Stimulated activated CD4-positive, alpha-beta T cell treated with anti-CD3 and anti-CD28 coated beads, Interleukin-1b, Interleukin-23, amount 100 ng/mL, for 48 hours (primary cell): ENCODE measurements around the gene LZTS2.

ENCODE experiments used
- DNase-seq: peaks from one replicate; pipeline ENCODE4 v3.0.0-alpha.2; 2020

The LZTS2 gene

GRCh38 chr10:101056365-101057151 is 57.0 kb downstream of the LZTS2 start:
- DNase-seq = no peak
